NCI-H2227 (cell line): Measurements from ENCODE around the gene MACROH2A2.

ENCODE experiments used
- DNase-seq: peaks from one replicate; lab custom pipeline; 2025; ENCODE audit not compliant: unreplicated experiment; lab: John Stamatoyannopoulos, UW

Gene MACROH2A2

GRCh38 chr10:70125918-70126552 is 73.4 kb downstream of the MACROH2A2 start:
- DNase-seq, result no peak

GRCh38 chr10:70126700-70127395 is 74.2 kb downstream of the MACROH2A2 start:
- no peak for DNase-seq

GRCh38 chr10:70130878-70131559 is 78.4 kb downstream of the MACROH2A2 start:
- DNase-seq, result no peak

- DNase-seq, result no peak
Observed at GRCh38 chr10:70131560-70131937, 78.9 kb downstream of the MACROH2A2 start.

GRCh38 chr10:70132098-70133029 is 79.7 kb downstream of the MACROH2A2 start, which contains the start of gene AIFM2:
AIFM2 (minus strand) TSS chr10:70132825; CDS start chr10:70124084, 8,741 bp downstream.
- peak; percentile 56 for DNase-seq

- DNase-seq, result no peak
Observed at GRCh38 chr10:70135046-70135445, 82.4 kb downstream of the MACROH2A2 start.

GRCh38 chr10:70135684-70136083 is 83.0 kb downstream of the MACROH2A2 start:
- DNase-seq, result no peak

- no peak for DNase-seq
Observed at GRCh38 chr10:70137135-70137534, 84.5 kb downstream of the MACROH2A2 start.

GRCh38 chr10:70137927-70138883 is 85.6 kb downstream of the MACROH2A2 start:
- no peak for DNase-seq

GRCh38 chr10:70139151-70139996 is 86.7 kb downstream of the MACROH2A2 start:
- no peak for DNase-seq

GRCh38 chr10:70139997-70140250 is 87.3 kb downstream of the MACROH2A2 start:
- DNase-seq, result no peak

GRCh38 chr10:70140297-70140696 is 87.7 kb downstream of the MACROH2A2 start:
- no peak for DNase-seq

- no peak for DNase-seq
Observed at GRCh38 chr10:70142555-70142954, 89.9 kb downstream of the MACROH2A2 start.

GRCh38 chr10:70144372-70145110 is 91.9 kb downstream of the MACROH2A2 start:
- DNase-seq, result no peak

- DNase-seq, result no peak
Observed at GRCh38 chr10:70145166-70145665, 92.6 kb downstream of the MACROH2A2 start.

- DNase-seq, result peak; percentile 75
Observed at GRCh38 chr10:70145666-70146488, 93.2 kb downstream of the MACROH2A2 start.

GRCh38 chr10:70146489-70147258 is 94.0 kb downstream of the MACROH2A2 start, which contains the start of gene TYSND1:
TYSND1 (minus strand) TSS chr10:70146700; CDS start chr10:70146586, 114 bp downstream.
- peak; percentile 97 for DNase-seq
